GM20000 (cell line): ENCODE measurements around the gene F7.

ENCODE experiments used
- DNase-seq: peaks from one replicate; pipeline ENCODE4 v3.0.0; 2012; ENCODE audit warnings: low spot score
- CTCF ChIP-seq: IDR thresholded peaks from 2 replicates; pipeline ENCODE4 v1.5.1; 2012; ENCODE audit warnings: mild to moderate bottlenecking, control low read depth; ENCODE audit errors: extremely low read depth, missing control alignments

F7 gene

GRCh38 chr13:113093580-113094409, 11.8 kb upstream of the F7 start:
- TF ChIP-seq CTCF, result no peak
- no peak for DNase-seq

GRCh38 chr13:113094410-113094800, 11.2 kb upstream of the F7 start:
- DNase-seq, result no peak
- TF ChIP-seq CTCF, result no peak

GRCh38 chr13:113095146-113096051, 10.2 kb upstream of the F7 start:
- TF ChIP-seq CTCF, result no peak
- no peak for DNase-seq

- no peak for TF ChIP-seq CTCF
- no peak for DNase-seq
These were observed 9.4 kb upstream of the F7 start for GRCh38 chr13:113096052-113096744.

- DNase-seq, result no peak
- no peak for TF ChIP-seq CTCF
These were observed 8.8 kb upstream of the F7 start for GRCh38 chr13:113096745-113097305.

GRCh38 chr13:113097651-113098050, 7.9 kb upstream of the F7 start:
- no peak for DNase-seq
- TF ChIP-seq CTCF, result no peak
